ENCODE measurements around the gene PRR20C. TPM values are rescaled to one million over a fixed set of nuclear protein-coding genes. Genes with fewer than 3 reads are reported as not detected.

PRR20C gene
- not detected in 2 replicates for total RNA-seq

DNA sequence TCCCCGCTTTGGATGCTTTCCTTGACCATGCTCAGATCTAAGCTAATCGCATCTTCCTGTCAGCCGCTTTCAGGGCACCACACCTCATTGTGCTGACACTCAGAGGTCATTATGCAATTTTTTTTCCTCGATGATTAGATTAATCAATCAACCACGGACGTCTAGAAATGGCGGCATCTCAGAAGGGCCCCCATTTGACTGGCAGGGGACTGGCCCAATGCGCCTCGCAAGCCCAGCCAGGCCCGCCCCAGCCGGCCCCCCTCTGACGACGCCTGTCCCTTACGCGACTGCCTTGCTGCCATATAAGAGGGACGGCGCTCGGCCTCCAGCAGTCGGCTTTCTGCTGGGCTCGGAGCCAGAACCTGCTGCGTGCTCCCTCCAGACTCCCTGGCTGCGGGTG, at the start of gene PRR20C:
Gene PRR20C, plus strand, starts transcription at position 301 of the 400 bp plus-strand sequence. CDS start 387 bp downstream, outside the sequence.

DNA sequence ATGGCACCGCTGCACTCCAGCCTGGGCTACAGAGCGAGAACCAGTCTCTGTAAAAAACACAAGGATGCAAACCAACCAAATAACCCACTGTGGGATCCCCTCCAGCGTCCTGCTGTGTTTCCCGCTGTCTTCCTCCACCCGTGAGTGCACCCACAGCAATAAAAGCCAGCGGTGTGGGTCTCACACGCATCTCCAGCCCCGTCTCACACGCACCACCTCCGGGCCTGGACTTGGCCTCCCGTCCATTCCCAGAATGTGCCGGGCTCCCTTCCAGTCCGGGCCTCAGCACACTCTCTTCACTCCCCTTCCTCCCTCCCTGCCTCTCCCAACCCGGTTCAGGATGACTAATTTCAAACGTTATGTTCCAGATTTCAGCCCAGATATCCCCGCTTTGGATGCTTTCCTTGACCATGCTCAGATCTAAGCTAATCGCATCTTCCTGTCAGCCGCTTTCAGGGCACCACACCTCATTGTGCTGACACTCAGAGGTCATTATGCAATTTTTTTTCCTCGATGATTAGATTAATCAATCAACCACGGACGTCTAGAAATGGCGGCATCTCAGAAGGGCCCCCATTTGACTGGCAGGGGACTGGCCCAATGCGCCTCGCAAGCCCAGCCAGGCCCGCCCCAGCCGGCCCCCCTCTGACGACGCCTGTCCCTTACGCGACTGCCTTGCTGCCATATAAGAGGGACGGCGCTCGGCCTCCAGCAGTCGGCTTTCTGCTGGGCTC, 13.5 kb upstream of the PRR20C start, which contains the start of gene PRR20A:
Gene PRR20A, plus strand, starts transcription at position 684 of the 734 bp plus-strand sequence. CDS start 387 bp downstream, outside the sequence.

DNA sequence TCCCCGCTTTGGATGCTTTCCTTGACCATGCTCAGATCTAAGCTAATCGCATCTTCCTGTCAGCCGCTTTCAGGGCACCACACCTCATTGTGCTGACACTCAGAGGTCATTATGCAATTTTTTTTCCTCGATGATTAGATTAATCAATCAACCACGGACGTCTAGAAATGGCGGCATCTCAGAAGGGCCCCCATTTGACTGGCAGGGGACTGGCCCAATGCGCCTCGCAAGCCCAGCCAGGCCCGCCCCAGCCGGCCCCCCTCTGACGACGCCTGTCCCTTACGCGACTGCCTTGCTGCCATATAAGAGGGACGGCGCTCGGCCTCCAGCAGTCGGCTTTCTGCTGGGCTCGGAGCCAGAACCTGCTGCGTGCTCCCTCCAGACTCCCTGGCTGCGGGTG, 6.7 kb upstream of the PRR20C start, which contains the start of gene PRR20B:
Gene PRR20B, plus strand, starts transcription at position 301 of the 400 bp plus-strand sequence. CDS start 387 bp downstream, outside the sequence.

DNA sequence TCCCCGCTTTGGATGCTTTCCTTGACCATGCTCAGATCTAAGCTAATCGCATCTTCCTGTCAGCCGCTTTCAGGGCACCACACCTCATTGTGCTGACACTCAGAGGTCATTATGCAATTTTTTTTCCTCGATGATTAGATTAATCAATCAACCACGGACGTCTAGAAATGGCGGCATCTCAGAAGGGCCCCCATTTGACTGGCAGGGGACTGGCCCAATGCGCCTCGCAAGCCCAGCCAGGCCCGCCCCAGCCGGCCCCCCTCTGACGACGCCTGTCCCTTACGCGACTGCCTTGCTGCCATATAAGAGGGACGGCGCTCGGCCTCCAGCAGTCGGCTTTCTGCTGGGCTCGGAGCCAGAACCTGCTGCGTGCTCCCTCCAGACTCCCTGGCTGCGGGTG, 6.5 kb downstream of the PRR20C start, which contains the start of gene PRR20D:
Gene PRR20D, plus strand, starts transcription at position 301 of the 400 bp plus-strand sequence. CDS start 387 bp downstream, outside the sequence.

DNA sequence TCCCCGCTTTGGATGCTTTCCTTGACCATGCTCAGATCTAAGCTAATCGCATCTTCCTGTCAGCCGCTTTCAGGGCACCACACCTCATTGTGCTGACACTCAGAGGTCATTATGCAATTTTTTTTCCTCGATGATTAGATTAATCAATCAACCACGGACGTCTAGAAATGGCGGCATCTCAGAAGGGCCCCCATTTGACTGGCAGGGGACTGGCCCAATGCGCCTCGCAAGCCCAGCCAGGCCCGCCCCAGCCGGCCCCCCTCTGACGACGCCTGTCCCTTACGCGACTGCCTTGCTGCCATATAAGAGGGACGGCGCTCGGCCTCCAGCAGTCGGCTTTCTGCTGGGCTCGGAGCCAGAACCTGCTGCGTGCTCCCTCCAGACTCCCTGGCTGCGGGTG, 13.0 kb downstream of the PRR20C start, which contains the start of gene PRR20E:
Gene PRR20E, plus strand, starts transcription at position 301 of the 400 bp plus-strand sequence. CDS start 387 bp downstream, outside the sequence.

Other genes starting within 250 kb of the PRR20C start
- gene PRR20A, start 13.1 kb upstream of the PRR20C start, total RNA-seq = not detected in 2 replicates
- not detected in 2 replicates for gene PRR20B, start 6.6 kb upstream of the PRR20C start, total RNA-seq
- not detected in 2 replicates for gene PRR20D, start 6.6 kb downstream of the PRR20C start, total RNA-seq
- not detected in 2 replicates for gene PRR20E, start 13.1 kb downstream of the PRR20C start, total RNA-seq